HG03558 (cell line): Measurements from ENCODE around the gene UEVLD.

Source experiments
- ATAC-seq: cut with Tn5 transposase; IDR thresholded peaks from one replicate; pipeline ENCODE4 v1.9.1; 2021; ENCODE audit warnings: moderate number of reproducible peaks; ENCODE audit not compliant: unreplicated experiment; ENCODE audit errors: extremely low read depth

Gene UEVLD

DNA sequence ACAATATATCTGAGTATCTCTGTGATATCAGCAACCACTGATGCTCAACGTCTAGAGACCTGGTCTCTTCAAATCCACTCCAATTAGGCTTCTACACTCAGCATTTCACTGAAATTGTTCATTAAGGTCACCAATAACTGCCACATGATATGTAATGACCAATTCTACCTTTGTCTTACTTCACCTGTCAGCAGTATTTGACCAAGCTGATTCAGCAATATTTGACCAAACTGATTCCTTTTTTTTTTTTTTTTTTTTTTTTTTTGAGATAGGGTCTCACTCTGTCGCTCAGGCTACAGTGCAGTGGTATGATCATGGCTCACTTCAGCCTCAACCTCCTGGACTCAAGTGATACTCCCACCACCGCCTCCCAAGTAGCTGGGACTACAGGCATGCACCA lies 67.4 kb downstream of the UEVLD start:
- ATAC-seq, result no peak

GRCh38 chr11:18502352-18502751 lies 86.2 kb downstream of the UEVLD start:
- no peak for ATAC-seq

GRCh38 chr11:18501629-18502028 lies 86.9 kb downstream of the UEVLD start:
- no peak for ATAC-seq

DNA sequence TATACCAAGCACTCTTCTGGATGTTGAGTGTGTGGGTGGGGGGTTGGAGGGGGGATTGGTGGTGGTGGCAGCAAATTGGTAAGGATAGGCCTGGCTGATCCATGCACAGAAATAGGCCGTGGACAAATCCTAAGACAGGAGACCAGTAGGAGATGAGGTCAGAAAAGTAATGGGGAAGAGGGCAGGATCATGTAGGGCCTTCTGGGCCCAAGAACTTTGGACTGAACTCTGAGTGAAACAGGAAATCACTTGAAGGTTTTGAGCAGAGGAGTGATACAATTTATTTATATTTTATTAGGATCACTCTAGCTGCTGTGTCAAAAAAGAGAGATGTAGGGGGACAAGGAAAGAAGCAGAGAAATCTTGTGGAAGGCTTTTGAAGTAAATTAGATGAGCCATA lies 90.5 kb downstream of the UEVLD start:
- ATAC-seq, result no peak

GRCh38 chr11:18495703-18496102 lies 92.8 kb downstream of the UEVLD start:
- ATAC-seq, result no peak

DNA sequence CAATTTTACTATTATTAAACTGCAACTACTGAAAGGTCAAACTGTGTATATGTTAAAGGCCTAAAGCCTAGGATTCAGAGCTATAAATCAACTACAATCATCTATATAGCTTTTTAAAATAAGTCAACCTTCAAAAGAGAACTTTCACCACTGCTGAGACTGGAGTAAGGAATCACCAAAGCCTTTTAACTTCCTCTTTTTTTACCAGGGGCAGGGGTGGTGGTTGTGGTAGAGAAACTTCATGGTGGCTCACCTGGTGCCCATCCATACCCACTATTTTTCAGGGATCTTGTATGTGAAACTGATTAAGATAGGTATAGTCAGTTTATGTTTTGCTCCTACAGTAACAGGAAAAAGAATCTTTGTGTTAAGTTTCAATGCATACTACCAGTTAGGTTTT lies 93.3 kb downstream of the UEVLD start:
- ATAC-seq, result no peak

- no peak for ATAC-seq
These were observed 95.2 kb downstream of the UEVLD start for GRCh38 chr11:18493310-18493709.

GRCh38 chr11:18492888-18493287 lies 95.6 kb downstream of the UEVLD start:
- ATAC-seq, result no peak

- no peak for ATAC-seq
These were observed 96.6 kb downstream of the UEVLD start for GRCh38 chr11:18491924-18492323.

DNA sequence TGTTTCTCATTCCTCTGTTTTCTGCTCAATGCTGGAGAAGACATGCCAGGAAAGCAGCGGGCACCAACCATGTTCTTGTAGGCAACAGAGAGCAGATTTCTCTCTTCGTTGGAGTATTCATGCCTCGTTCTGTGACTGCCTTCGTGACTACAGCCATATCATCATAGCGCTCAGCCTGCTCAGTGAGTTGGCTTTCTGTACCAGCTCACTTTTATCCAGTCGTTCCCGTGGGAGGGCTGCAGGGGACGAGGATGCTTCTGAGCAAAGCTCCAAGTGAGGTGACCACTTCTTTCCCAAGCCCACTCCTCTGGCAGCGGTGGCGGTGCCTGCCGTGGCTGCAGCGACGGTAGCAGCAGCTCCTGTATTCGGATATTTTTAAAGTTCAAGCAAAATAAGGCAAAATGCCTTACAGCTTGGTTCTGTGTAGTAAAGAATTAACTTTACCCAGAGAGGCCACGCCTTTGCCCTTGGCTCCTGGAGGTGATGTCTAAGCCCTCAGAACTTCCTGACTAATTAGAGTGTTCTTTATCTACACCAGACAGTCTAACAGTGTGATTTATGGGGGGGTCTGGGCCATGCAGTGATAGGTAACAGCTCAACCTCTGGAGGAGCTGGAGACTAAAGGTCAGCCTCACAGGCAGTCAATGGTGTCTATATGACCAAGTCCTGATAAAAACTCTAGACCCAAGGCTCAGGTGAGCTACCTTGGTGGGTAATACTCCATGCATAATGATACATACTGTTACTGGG lies 97.6 kb downstream of the UEVLD start:
- no peak for ATAC-seq

- no peak for ATAC-seq
These were observed 98.2 kb downstream of the UEVLD start for GRCh38 chr11:18490319-18490718.

DNA sequence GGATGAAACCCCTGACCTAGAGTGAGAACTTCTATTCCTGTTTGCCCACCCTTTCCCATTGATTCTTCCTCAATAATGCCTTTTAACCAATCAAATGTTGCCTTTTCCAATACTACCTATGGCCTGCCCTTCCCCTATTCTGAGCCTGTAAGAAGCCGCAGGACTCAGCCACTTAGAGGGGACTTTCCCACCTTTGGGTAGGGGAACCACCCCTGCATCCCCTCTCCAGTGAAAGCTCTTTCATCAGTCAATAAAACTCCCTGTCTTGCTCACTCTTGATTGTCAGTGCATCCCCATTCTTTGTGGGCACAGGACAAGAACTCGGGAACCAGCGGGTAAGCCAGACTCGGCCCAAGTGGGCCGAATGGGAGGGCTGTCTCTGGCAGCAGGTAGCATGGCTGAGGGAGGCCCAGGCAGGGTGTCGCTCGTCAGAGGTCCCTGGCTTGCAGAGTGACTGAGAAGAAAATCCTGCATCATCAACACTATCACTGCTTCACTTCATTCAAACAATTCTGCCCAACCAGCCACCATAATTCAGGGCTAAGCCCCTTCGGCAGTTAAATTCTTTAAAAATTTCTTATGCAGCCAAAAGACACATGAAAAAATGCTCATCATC lies 102.5 kb downstream of the UEVLD start:
- peak; percentile 78 for ATAC-seq
